Right lobe of liver (tissue), 6 donors: Measurements from ENCODE around the gene SEMG1. TPM values are rescaled to one million over a fixed set of nuclear protein-coding genes. Genes with fewer than 3 reads are reported as not detected.

ENCODE experiments used
- ATAC-seq, 4 donors: fragments of 200-7000 bp; cut with Tn5 transposase; one replicate each; pipeline ENCODE4 v1.9.1; 2020; ENCODE audit warnings: mild to moderate bottlenecking in 4 of 4, moderate library complexity in 4 of 4
- DNase-seq, 3 donors: peaks; one replicate each; pipeline ENCODE4 v3.0.0-alpha.2; 2020
- H3K27ac ChIP-seq, 3 donors: fragments of 200-600 bp; one replicate each; pipeline ENCODE4 v1.8.0; 2022
- H3K27me3 ChIP-seq, 2 donors: fragments of 200-600 bp; one replicate each; pipeline ENCODE4 v1.8.0; 2022
- H3K36me3 ChIP-seq, 4 donors: fragments of 200-600 bp; sonication (generic) in 1 of 4; one replicate each; pipeline versions ENCODE4 v1.5.1 to v1.8.0; 2017 to 2022; ENCODE audit warnings: control low read depth in 1 of 4
- H3K4me1 ChIP-seq, 4 donors: fragments of 200-600 bp; sonication (generic) in 1 of 4; one replicate each; pipeline versions ENCODE4 v1.5.1 to v1.8.0; 2017 to 2022; ENCODE audit warnings: control low read depth in 1 of 4
- H3K4me3 ChIP-seq, 3 donors: fragments of 200-600 bp; one replicate each; pipeline ENCODE4 v1.8.0; 2022
- H3K9me3 ChIP-seq, 4 donors: fragments of 200-600 bp; sonication (generic) in 1 of 4; one replicate each; pipeline versions ENCODE4 v1.5.1 to v1.8.0; 2017 to 2022; ENCODE audit warnings: control low read depth in 1 of 4
- CTCF ChIP-seq, 4 donors: fragments of 200-600 bp in 3 of 4; fragments of 450-650 bp in 1 of 4; IDR thresholded peaks; one replicate each; pipeline versions ENCODE4 v1.5.1 to v1.8.0; 2016 to 2022; ENCODE audit warnings: antibody characterized with exemption in 4 of 4, mild to moderate bottlenecking in 2 of 4
- POLR2A ChIP-seq: fragments of 450-650 bp; IDR thresholded peaks from one replicate; pipeline ENCODE4 v1.6.1; 2017; ENCODE audit warnings: antibody characterized with exemption, mild to moderate bottlenecking
- WGBS: methylation state at CpG from one replicate; pipeline ENCODE4 v1.1.6; 2018; ENCODE audit warnings: low coverage, low lambda C conversion rate; ENCODE audit not compliant: insufficient coverage; ENCODE audit errors: missing lambda C conversion rate; 5-methylcytosine and 5-hydroxymethylcytosine counted together
- intact Hi-C, 2 donors: fragments of 100-400 bp; cut with DNase I; formaldehyde crosslinking; loops; one replicate each; pipeline versions ENCODE4 v1.11.2 to v1.14.1; 2022
- total RNA-seq, 6 experiments: library from RNA; depleted of rRNA in 2 of 6; stranded (reverse); fragments of >200 nt in 2 of 6; fragmentation: NEBNext Ultra II Directional in 3 of 6; extraction: Animal tissue kit (Norgen Biotek cat#: 25700) in 3 of 6; gene quantifications; one replicate each; pipeline versions ENCODE4 v1.1.0 to v1.2.4, GENCODE V29; 2016 to 2023
- donor health status: DM: no; HTN: yes; CAD: no.
- donor health status: DM: no; HTN: no; CAD: no.
- donor health status: DM: no; HTN: no; CAD: no.
- donor health status: DM: no; HTN: yes; CAD: no.
- donor health status: DM: no; HTN: yes; CAD: no.

The SEMG1 gene
- total RNA-seq, 6 experiments from 2014 or later: not detected

- WGBS: 51% methylated on average over 16 of the region's 18 CpGs
- Histone ChIP-seq H3K27me3 (no peaks in the 10 kb centered on the region), H3K4me3 (no peak overlapping the region), H3K27ac (no peak overlapping the region), H3K36me3 (no peaks in the 10 kb centered on the region), H3K4me1 (no peaks in the 10 kb centered on the region), H3K9me3 (no peaks in the 10 kb centered on the region)
- TF ChIP-seq CTCF (IDR thresholded peaks at IDR 0.05) (peak; percentile 38 to 66 (median 48)), POLR2A (no peak)
- ATAC-seq (peak; percentile 60 to 64 (median 63)), DNase-seq (peak in 1 of 3 donors; percentile 46)
- intact Hi-C loops: no loop called here
These were observed 22.6 kb downstream of the SEMG1 start for GRCh38 chr20:45229264-45230056.

- Histone ChIP-seq H3K9me3 (no peaks in the 10 kb centered on the region), H3K4me3 (no peak overlapping the region), H3K4me1 (no peaks in the 10 kb centered on the region), H3K27ac (no peak overlapping the region), H3K36me3 (no peaks in the 10 kb centered on the region), H3K27me3 (peaks cover 0 to 2% of the 10 kb centered on the region in 2 donors)
- DNase-seq: no peak
- intact Hi-C loops: no loop called here
- no peak for ATAC-seq
- 56% methylated on average over 2 of the region's 9 CpGs for WGBS
- no peak for TF ChIP-seq CTCF (IDR thresholded peaks at IDR 0.05)
- TF ChIP-seq POLR2A: no peak
These were observed 23.8 kb downstream of the SEMG1 start for GRCh38 chr20:45230631-45231030.

- Histone ChIP-seq H3K4me1 (no peaks in the 10 kb centered on the region), H3K4me3 (no peak overlapping the region), H3K27ac (no peak overlapping the region), H3K27me3 (peaks cover 0 to 3% of the 10 kb centered on the region in 2 donors), H3K36me3 (no peaks in the 10 kb centered on the region), H3K9me3 (no peaks in the 10 kb centered on the region)
- ATAC-seq: peak; percentile 49 to 69 (median 60)
- WGBS: 84% methylated on average over 3 of the region's 4 CpGs
- intact Hi-C loops: loop anchor here in 1 of 2 donors (5.0 kb wide), 1 partner anchor 51 kb away; no protein-coding TSS in a partner anchor
- DNase-seq: no peak
- TF ChIP-seq CTCF (IDR thresholded peaks at IDR 0.05) (peak; percentile 45 to 60 (median 52)), POLR2A (no peak)
These were observed 29.2 kb downstream of the SEMG1 start for GRCh38 chr20:45235995-45236394.

GRCh38 chr20:45238139-45238538, 31.3 kb downstream of the SEMG1 start:
- no peak for TF ChIP-seq POLR2A
- no peak for TF ChIP-seq CTCF (IDR thresholded peaks at IDR 0.05)
- ATAC-seq (no peak), DNase-seq (no peak)
- H3K36me3 ChIP-seq: no peaks in the 10 kb centered on the region
- no peaks in the 10 kb centered on the region for H3K9me3 ChIP-seq
- no peak overlapping the region for H3K4me3 ChIP-seq
- intact Hi-C loops: loop anchor here in 1 of 2 donors (5.0 kb wide), 1 partner anchor 49 kb away; no protein-coding TSS in a partner anchor
- H3K27ac ChIP-seq: no peak overlapping the region
- WGBS: 81% methylated on average over 2 of the region's 2 CpGs
- H3K27me3 ChIP-seq: peaks cover 0 to 3% of the 10 kb centered on the region in 2 donors
- H3K4me1 ChIP-seq: no peaks in the 10 kb centered on the region
